Common myeloid progenitor, CD34-positive (primary cell): ENCODE measurements around the gene CLSTN2.

Source experiments
- CTCF ChIA-PET: fragments of 350-600 bp; sonication (Branson Sonifier 250); formaldehyde crosslinking; loops from one replicate; lab custom pipeline; 2021; ENCODE audit warnings: antibody characterized with exemption; lab: Charles Lee
- POLR2A ChIA-PET: fragments of 350-600 bp; sonication (Branson Sonifier 250); formaldehyde crosslinking; loops from one replicate; lab custom pipeline; 2021; ENCODE audit warnings: antibody characterized with exemption; lab: Charles Lee
- DNase-seq, 3 donors: peaks; one replicate each; pipeline versions ENCODE4 v3.0.0 to v3.0.0-alpha.2; 2013
- H3K27ac ChIP-seq, 2 experiments: 1 replicate in 1 of 2; 2 replicates in 1 of 2; pipeline ENCODE4 v1.7.0; 2013; ENCODE audit warnings: inconsistent platforms in 2 of 2, low read length in 2 of 2, mild to moderate bottlenecking in 2 of 2, low read depth in 1 of 2, moderate library complexity in 1 of 2; ENCODE audit not compliant: severe bottlenecking in 2 of 2, insufficient read depth in 1 of 2, poor library complexity in 1 of 2
- H3K27me3 ChIP-seq, 5 experiments: replicated peaks in 2 of 5; 1 replicate in 3 of 5; 2 replicates in 2 of 5; pipeline versions ENCODE4 v1.6.1 to v1.7.0; 2013; ENCODE audit warnings: low read length in 4 of 5, mild to moderate bottlenecking in 2 of 5, moderate library complexity in 2 of 5, inconsistent platforms in 1 of 5; ENCODE audit not compliant: insufficient read depth in 5 of 5, control insufficient read depth in 4 of 5
- H3K36me3 ChIP-seq, 4 experiments: 1 replicate in 2 of 4; 2 replicates in 2 of 4; pipeline versions ENCODE4 v1.6.1 to v1.7.0; 2013; ENCODE audit warnings: low read length in 3 of 4, control low read depth in 1 of 4, mild to moderate bottlenecking in 1 of 4; ENCODE audit not compliant: control insufficient read depth in 4 of 4, insufficient read depth in 4 of 4
- H3K4me1 ChIP-seq, 4 experiments: 1 replicate in 3 of 4; 2 replicates in 1 of 4; pipeline versions ENCODE4 v1.6.1 to v1.7.1; 2013; ENCODE audit warnings: low read length in 3 of 4, mild to moderate bottlenecking in 3 of 4, control low read depth in 1 of 4, inconsistent platforms in 1 of 4, moderate library complexity in 1 of 4; ENCODE audit not compliant: control insufficient read depth in 4 of 4, insufficient read depth in 4 of 4; ENCODE audit errors: control extremely low read depth in 1 of 4
- H3K4me3 ChIP-seq, 7 experiments: 1 replicate in 4 of 7; 2 replicates in 3 of 7; pipeline versions ENCODE4 v1.5.1 to v1.7.0; 2013; ENCODE audit warnings: mild to moderate bottlenecking in 7 of 7, low read length in 6 of 7, moderate library complexity in 6 of 7, inconsistent platforms in 2 of 7, low read depth in 2 of 7, control low read depth in 1 of 7; ENCODE audit not compliant: insufficient read depth in 4 of 7, control insufficient read depth in 1 of 7; ENCODE audit errors: extremely low read depth in 1 of 7
- H3K9me3 ChIP-seq, 5 experiments: 1 replicate in 4 of 5; 2 replicates in 1 of 5; pipeline versions ENCODE4 v1.6.1 to v1.7.1; 2013; ENCODE audit warnings: low read length in 4 of 5, mild to moderate bottlenecking in 2 of 5, inconsistent platforms in 1 of 5, low read depth in 1 of 5, moderate library complexity in 1 of 5; ENCODE audit not compliant: control insufficient read depth in 4 of 5, insufficient read depth in 2 of 5; ENCODE audit errors: control extremely low read depth in 1 of 5
- WGBS: methylation state at CpG from one replicate; pipeline ENCODE4 v1.1.5; 2013; ENCODE audit not compliant: insufficient coverage; 5-methylcytosine and 5-hydroxymethylcytosine counted together

The CLSTN2 gene

GRCh38 chr3:140051019-140051957 is 116.3 kb downstream of the CLSTN2 start:
- Histone ChIP-seq H3K27ac (no peak overlapping the region), H3K36me3 (no peaks in the 10 kb centered on the region), H3K4me1 (no peaks in the 10 kb centered on the region), H3K27me3 (peaks cover 0 to 3% (median 0%) of the 10 kb centered on the region in 5 experiments), H3K4me3 (no peak overlapping the region), H3K9me3 (no peaks in the 10 kb centered on the region)
- ChIA-PET POLR2A (no interaction called here), CTCF (no interaction called here)
- no peak for DNase-seq
- 60% methylated on average over 10 of the region's 12 CpGs for WGBS

- Histone ChIP-seq H3K36me3 (no peaks in the 10 kb centered on the region), H3K27ac (no peak overlapping the region), H3K4me1 (no peaks in the 10 kb centered on the region), H3K4me3 (no peak overlapping the region), H3K27me3 (peaks cover 0 to 3% (median 0%) of the 10 kb centered on the region in 5 experiments), H3K9me3 (no peaks in the 10 kb centered on the region)
- ChIA-PET CTCF (no interaction called here), POLR2A (no interaction called here)
- 83% methylated on average over 8 of the region's 11 CpGs for WGBS
- no peak for DNase-seq
Measured at GRCh38 chr3:140052771-140053702, 118.1 kb downstream of the CLSTN2 start.

- H3K36me3 ChIP-seq = no peaks in the 10 kb centered on the region
- no peak for DNase-seq
- H3K9me3 ChIP-seq = no peaks in the 10 kb centered on the region
- 100% methylated on average over 2 of the region's 3 CpGs for WGBS
- ChIA-PET POLR2A (no interaction called here), CTCF (no interaction called here)
- no peak overlapping the region for H3K4me3 ChIP-seq
- H3K27me3 ChIP-seq = peaks cover 0 to 3% (median 0%) of the 10 kb centered on the region in 5 experiments
- no peaks in the 10 kb centered on the region for H3K4me1 ChIP-seq
- no peak overlapping the region for H3K27ac ChIP-seq
Measured at GRCh38 chr3:140053794-140054193, 118.8 kb downstream of the CLSTN2 start.

- no peaks in the 10 kb centered on the region for H3K4me1 ChIP-seq
- ChIA-PET CTCF (no interaction called here), POLR2A (no interaction called here)
- H3K4me3 ChIP-seq = no peak overlapping the region
- H3K36me3 ChIP-seq = no peaks in the 10 kb centered on the region
- H3K27ac ChIP-seq = no peak overlapping the region
- no peaks in the 10 kb centered on the region for H3K9me3 ChIP-seq
- peaks cover 0 to 3% (median 0%) of the 10 kb centered on the region in 5 experiments for H3K27me3 ChIP-seq
- 94% methylated on average over 4 of the region's 6 CpGs for WGBS
- DNase-seq = no peak
Measured at GRCh38 chr3:140055092-140055791, 120.3 kb downstream of the CLSTN2 start.

- H3K36me3 ChIP-seq = no peaks in the 10 kb centered on the region
- no peak overlapping the region for H3K4me3 ChIP-seq
- peaks cover 0 to 2% (median 0%) of the 10 kb centered on the region in 5 experiments for H3K27me3 ChIP-seq
- no peaks in the 10 kb centered on the region for H3K4me1 ChIP-seq
- ChIA-PET CTCF (no interaction called here), POLR2A (no interaction called here)
- H3K27ac ChIP-seq = no peak overlapping the region
- no peaks in the 10 kb centered on the region for H3K9me3 ChIP-seq
- WGBS = 88% methylated on average over 4 of the region's 4 CpGs
- DNase-seq = no peak
Measured at GRCh38 chr3:140056047-140056446, 121.1 kb downstream of the CLSTN2 start.

GRCh38 chr3:140061211-140061610 is 126.2 kb downstream of the CLSTN2 start:
- POLR2A ChIA-PET = no interaction called here
- H3K27ac ChIP-seq = no peak overlapping the region
- CTCF ChIA-PET = no interaction called here
- H3K27me3 ChIP-seq = peaks cover 0 to 2% (median 0%) of the 10 kb centered on the region in 5 experiments
- H3K4me3 ChIP-seq = no peak overlapping the region
- H3K9me3 ChIP-seq = peaks cover 0 to 2% (median 0%) of the 10 kb centered on the region in 5 experiments
- no peaks in the 10 kb centered on the region for H3K36me3 ChIP-seq
- no peaks in the 10 kb centered on the region for H3K4me1 ChIP-seq
- no peak for DNase-seq
- WGBS = 83% methylated on average over 1 of the region's 2 CpGs
